ENCODE results near the gene PC. TPM values are rescaled to one million over a fixed set of nuclear protein-coding genes. Genes with fewer than 3 reads are reported as not detected.

The PC gene
- polyA plus RNA-seq, 1 donor (not counting 4 experiments of a cell fraction or from before 2014, with no cell fraction given), result 13.3 TPM

- Histone ChIP-seq H3K9me1 (ENCODE audit: control insufficient read depth, extremely low read depth, insufficient read depth, low read length) (no peaks in the 10 kb centered on the region), H3K4me3 (ENCODE audit: control insufficient read depth in 2 of 3, extremely low read depth in 1 of 3, insufficient read depth in 2 of 3, low read depth in 1 of 3, low read length in 3 of 3) (no peak overlapping the region), H2AFZ (ENCODE audit: control insufficient read depth, low read length) (no peak overlapping the region), H3K9ac (ENCODE audit: control insufficient read depth, extremely low read depth, insufficient read depth, low read length) (no peak overlapping the region), H3K4me2 (ENCODE audit: control insufficient read depth, extremely low read depth, insufficient read depth, low read depth, low read length) (no peak overlapping the region), H3K36me3 (ENCODE audit: control insufficient read depth in 2 of 2, extremely low read depth in 1 of 2, insufficient read depth in 2 of 2, low read length in 2 of 2) (peaks cover 24 to 25% of the 10 kb centered on the region in 2 experiments), H3K27ac (ENCODE audit: control insufficient read depth, insufficient read depth, low read length) (no peak overlapping the region), H3K27me3 (ENCODE audit: control insufficient read depth, extremely low read depth, insufficient read depth, low read length) (no peaks in the 10 kb centered on the region), H4K20me1 (ENCODE audit: control insufficient read depth, extremely low read depth, insufficient read depth, low read length) (no peaks in the 10 kb centered on the region), H3K9me3 (ENCODE audit: control insufficient read depth, low read depth, low read length) (no peaks in the 10 kb centered on the region), H3K79me2 (ENCODE audit: control insufficient read depth, insufficient read depth, low read length) (peaks cover 14% of the 10 kb centered on the region), H3K4me1 (ENCODE audit: control insufficient read depth, extremely low read depth, insufficient read depth, low read length) (peaks cover 8% of the 10 kb centered on the region)
- FAIRE-seq, result no peak
- no peak for DNase-seq (ENCODE audit: low read depth, low spot score)
- dilution Hi-C loops (cut with MboI; ENCODE audit: extremely low pct_ligation_motif_present, low sequenced_read_pairs), result no loop called here
- TF ChIP-seq EZH2 (IDR thresholded peaks at IDR 0.05; ENCODE audit: low read length), result no peak
- TF ChIP-seq, protein P1, sequence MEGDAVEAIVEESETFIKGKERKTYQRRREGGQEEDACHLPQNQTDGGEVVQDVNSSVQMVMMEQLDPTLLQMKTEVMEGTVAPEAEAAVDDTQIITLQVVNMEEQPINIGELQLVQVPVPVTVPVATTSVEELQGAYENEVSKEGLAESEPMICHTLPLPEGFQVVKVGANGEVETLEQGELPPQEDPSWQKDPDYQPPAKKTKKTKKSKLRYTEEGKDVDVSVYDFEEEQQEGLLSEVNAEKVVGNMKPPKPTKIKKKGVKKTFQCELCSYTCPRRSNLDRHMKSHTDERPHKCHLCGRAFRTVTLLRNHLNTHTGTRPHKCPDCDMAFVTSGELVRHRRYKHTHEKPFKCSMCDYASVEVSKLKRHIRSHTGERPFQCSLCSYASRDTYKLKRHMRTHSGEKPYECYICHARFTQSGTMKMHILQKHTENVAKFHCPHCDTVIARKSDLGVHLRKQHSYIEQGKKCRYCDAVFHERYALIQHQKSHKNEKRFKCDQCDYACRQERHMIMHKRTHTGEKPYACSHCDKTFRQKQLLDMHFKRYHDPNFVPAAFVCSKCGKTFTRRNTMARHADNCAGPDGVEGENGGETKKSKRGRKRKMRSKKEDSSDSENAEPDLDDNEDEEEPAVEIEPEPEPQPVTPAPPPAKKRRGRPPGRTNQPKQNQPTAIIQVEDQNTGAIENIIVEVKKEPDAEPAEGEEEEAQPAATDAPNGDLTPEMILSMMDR (optimal IDR thresholded peaks at IDR 0.05 in 1 of 3, IDR thresholded peaks at IDR 0.05 in 1 of 3, conservative IDR thresholded peaks at IDR 0.05 in 1 of 3; ENCODE audit: extremely low read depth in 1 of 3, insufficient read depth in 2 of 3, low read length in 3 of 3), result no peak
Observed at GRCh38 chr11:66848671-66849500, 109.3 kb downstream of the PC start.

DNA sequence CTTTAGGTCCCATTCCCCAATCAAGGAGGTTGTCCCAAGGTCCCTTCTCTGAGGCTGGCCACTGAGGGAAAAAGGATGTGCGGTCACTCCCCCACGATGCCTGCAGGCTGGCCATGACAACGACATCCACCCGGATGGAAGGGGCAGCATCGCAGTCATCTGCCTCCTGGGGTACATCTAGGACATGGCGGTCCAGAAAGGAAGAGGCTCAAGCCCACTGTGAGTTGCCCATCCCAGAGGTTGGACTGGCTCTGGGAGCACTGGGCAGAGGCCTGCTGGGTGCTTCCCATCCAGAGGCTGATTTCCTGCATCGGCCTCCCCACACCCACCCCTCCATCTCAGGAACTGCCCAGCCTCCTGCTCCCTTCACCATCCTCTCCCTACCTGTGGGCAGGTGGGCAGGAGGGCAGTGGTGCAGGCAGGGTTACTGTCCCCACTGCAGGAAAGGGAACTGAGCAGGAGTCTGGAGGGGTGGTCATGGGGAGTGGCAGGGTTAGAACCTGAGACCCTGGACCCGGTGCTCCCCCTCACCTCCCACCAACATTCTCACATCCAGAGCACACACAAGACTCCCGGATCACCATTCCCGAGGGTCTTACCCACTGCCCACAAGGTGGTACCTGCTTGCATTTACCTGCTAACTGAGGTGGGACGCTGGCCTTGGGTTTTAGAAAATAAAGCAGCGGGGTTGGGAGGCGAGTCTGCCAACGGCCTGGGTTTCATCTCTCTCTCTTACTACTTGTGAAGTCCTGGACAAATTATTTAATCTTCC is 110.5 kb downstream of the PC start:
- Histone ChIP-seq H3K36me3 (ENCODE audit: control insufficient read depth in 2 of 2, extremely low read depth in 1 of 2, insufficient read depth in 2 of 2, low read length in 2 of 2) (peaks cover 24 to 25% of the 10 kb centered on the region in 2 experiments), H2AFZ (ENCODE audit: control insufficient read depth, low read length) (no peak overlapping the region)

More for the DNA sequence above, 110.5 kb downstream of the PC start:
- Histone ChIP-seq H3K27me3 (ENCODE audit: control insufficient read depth, extremely low read depth, insufficient read depth, low read length) (no peaks in the 10 kb centered on the region), H3K4me2 (ENCODE audit: control insufficient read depth, extremely low read depth, insufficient read depth, low read depth, low read length) (no peak overlapping the region), H3K9ac (ENCODE audit: control insufficient read depth, extremely low read depth, insufficient read depth, low read length) (no peak overlapping the region), H3K4me1 (ENCODE audit: control insufficient read depth, extremely low read depth, insufficient read depth, low read length) (peaks cover 10% of the 10 kb centered on the region), H3K9me3 (ENCODE audit: control insufficient read depth, low read depth, low read length) (no peaks in the 10 kb centered on the region), H3K4me3 (ENCODE audit: control insufficient read depth in 2 of 3, extremely low read depth in 1 of 3, insufficient read depth in 2 of 3, low read depth in 1 of 3, low read length in 3 of 3) (no peak overlapping the region), H3K27ac (ENCODE audit: control insufficient read depth, insufficient read depth, low read length) (no peak overlapping the region), H3K79me2 (ENCODE audit: control insufficient read depth, insufficient read depth, low read length) (peaks cover 24% of the 10 kb centered on the region), H3K9me1 (ENCODE audit: control insufficient read depth, extremely low read depth, insufficient read depth, low read length) (no peaks in the 10 kb centered on the region), H4K20me1 (ENCODE audit: control insufficient read depth, extremely low read depth, insufficient read depth, low read length) (no peaks in the 10 kb centered on the region)
- TF ChIP-seq EZH2 (IDR thresholded peaks at IDR 0.05; ENCODE audit: low read length), result no peak
- TF ChIP-seq, protein P1 (optimal IDR thresholded peaks at IDR 0.05 in 1 of 3, IDR thresholded peaks at IDR 0.05 in 1 of 3, conservative IDR thresholded peaks at IDR 0.05 in 1 of 3; ENCODE audit: extremely low read depth in 1 of 3, insufficient read depth in 2 of 3, low read length in 3 of 3), result no peak
- DNase-seq (ENCODE audit: low read depth, low spot score) (no peak), FAIRE-seq (no peak)
- dilution Hi-C loops (cut with MboI; ENCODE audit: extremely low pct_ligation_motif_present, low sequenced_read_pairs), result no loop called here
